GM21381 (cell line): Measurements from ENCODE around the gene APBA2.
"Not testable (repeated sequence)": the region's sequence is repeated elsewhere in the genome, so short reads cannot be mapped to it uniquely, and the experiment has no call there.

Experiments used
- ATAC-seq: cut with Tn5 transposase; IDR thresholded peaks from one replicate; pipeline ENCODE4 v1.9.1; 2021; ENCODE audit warnings: mild to moderate bottlenecking, moderate library complexity; ENCODE audit not compliant: unreplicated experiment

APBA2 gene

DNA sequence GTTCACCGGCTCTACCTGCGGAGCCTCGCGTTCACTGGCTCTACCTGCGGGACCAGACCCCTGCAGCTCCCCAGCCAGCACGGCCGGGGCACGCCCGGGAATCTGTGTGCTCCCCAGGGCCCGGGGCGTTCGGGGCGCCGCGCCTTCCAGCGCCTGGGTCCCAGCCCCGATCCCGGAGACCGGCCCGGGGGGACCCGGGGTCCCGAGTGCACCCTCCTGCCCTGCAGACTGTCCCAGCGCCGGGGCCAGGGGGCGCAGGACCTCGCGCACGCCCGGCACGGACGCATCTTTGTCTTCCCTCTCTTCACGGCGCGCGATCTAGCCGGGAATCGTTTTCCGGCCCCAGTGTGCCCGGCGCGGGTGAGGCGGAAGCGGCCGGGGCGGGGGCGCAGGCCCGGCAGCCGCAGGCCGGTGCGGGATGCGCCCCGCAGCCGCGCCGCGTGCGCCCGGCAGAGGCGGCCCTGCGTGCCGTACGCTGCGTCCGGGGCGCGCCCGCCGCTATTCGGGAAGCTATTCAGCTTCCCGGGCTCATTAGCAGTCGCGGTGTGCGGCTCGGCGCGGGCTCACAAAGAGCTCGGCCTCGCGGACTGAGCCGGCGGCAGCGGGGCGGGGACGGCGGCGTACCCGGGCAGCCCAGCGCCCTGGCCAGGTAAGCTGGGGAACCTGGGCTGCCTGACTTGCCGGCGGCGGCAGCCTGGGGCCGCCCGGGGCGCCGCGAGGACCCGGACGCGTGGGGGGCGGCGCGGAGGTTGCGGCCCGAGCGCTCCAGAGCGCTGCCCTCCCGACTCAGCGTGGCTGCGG lies at the start of gene APBA2:
APBA2 (plus strand) TSS at position 345 of the 801 bp plus-strand sequence. CDS start 167,911 bp downstream, outside the sequence.
- ATAC-seq = no peak

DNA sequence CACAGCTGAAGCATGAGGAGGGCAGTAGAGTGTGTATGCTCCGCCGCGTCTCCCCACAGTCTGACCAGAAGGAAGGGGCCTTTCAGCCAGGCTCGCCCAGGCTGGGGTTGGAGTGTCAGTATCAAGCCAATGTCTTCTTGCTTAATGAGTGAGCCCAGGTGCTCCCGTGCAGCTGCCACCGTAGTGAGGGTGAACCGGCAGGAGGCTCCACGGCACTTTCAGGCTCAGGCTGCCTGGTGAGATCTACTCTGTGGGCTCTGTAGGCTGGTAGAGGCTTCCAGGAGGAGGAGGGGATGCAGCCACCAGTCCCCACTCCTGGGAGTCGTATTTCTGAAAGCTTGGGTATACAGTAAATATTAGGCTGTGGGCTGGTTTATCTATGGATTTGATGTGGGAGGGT lies 45.5 kb upstream of the APBA2 start:
- ATAC-seq = not testable (repeated sequence)

DNA sequence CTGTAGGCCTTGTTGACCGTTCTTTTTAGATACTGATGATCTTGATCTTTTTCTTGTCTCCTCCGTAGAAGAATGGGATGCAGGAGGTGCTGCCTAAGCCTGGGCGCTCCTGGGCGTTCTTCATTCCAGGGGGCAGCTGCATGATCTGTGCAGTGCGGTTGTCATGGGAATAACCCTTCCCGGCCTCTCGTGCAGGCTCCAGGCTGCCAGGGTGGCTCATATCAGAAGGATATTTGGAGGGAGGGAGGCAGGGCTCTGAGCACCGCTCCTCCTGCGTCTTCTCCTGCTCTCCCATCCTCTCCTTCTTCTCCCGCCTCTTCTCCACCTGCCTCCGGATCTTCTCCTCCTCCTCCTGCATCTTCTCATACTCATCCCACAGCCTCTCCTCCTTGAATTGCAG lies 43.6 kb upstream of the APBA2 start:
- ATAC-seq = not testable (repeated sequence)

DNA sequence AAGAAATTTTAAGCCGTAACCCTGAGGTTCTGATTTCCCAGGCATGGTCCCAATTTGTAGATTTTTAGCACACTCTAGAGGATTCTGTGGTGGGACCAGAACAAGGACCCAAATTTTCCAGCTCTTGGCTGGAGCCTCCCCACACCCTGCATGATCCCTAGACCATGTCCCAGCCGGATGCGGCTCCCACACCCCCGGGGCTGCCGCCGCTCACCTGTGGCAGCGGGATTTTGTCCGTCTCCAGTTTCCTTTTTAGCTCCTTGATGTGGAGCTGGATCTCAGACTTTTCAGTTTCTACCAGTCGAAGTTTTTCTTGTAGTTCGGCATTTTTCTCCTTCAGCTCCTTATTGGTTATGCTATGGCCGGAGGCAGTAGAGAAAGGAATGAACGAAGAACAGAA lies 42.3 kb upstream of the APBA2 start:
- ATAC-seq = not testable (repeated sequence)

DNA sequence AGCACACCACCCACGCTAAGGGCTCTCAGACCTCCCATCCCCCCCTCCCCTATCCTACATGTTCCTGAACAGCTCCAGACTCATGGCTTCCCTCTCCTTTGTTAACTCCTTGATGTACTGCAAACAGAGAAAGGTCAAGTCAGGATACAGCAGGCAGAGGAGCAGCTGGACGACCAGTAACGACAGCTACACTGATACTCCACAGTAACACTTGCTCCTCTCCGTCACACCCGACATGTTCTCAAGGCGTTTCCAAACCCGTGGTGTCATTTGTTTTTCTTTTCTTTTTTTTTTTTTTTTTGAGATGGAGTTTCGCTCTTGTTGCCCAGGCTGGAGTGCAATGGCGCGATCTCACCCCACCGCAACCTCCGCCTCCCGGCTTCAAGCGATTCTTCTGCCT lies 41.6 kb upstream of the APBA2 start:
- ATAC-seq = not testable (repeated sequence)

DNA sequence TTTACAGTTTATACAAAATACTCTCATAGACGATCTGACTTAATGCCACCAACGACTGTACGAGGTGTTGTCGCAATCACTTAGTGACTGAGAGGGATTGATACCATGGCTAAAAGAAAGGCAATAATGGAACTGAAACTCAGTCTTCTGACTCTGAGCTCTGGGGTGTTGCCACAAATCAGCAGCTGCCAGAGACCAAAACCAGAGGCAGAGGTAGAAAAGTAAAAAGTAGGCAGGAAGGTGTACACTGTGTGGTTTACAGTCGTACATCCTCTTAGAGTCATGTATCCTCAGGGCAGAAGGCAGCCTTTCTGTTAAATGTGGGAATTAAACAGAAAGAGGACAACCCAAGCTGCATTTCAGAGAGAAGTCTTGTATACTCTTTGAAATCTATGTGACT lies 38.5 kb upstream of the APBA2 start:
- ATAC-seq = peak; percentile 84

DNA sequence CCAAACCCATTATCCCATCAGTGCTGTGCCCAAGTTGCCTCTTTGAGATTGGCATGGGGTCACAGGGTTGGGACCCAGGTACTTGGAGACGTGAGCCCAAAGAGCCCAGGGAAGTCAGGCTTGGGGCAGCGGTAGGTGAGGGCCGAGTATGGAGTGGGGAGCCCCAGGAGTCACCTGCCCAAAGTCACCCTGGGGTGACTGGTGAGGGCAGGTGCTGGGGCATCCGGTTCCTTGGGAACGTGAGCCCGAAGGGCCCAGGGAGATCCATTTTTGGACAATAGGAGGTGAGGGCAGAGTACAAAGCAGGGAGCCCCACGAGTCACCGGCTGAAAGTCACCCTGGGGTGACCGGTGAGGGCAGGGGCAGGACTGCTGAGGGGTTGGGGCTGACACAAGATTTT lies 37.8 kb upstream of the APBA2 start:
- not testable (repeated sequence) for ATAC-seq

DNA sequence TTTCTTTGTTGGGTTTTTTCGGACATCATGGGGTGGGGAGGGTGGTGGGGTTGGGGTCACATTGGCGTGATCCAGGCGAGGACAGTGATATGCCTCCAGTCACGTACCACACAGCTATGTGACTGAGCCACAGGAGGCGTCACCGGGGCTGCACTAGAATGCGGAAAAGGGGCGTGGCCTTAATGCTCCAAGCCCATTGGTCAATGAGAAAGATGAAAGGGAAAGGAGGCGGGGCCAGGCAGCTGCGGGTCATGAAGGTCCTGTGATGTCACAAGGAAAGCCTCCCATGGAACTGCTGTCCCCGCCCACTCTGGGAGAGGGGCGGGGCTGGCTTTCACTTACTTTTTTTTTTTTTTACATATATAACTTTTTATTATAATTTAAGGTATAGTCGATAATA lies 37.3 kb upstream of the APBA2 start, which contains the start of gene GOLGA6L7:
GOLGA6L7 (minus strand) TSS at position 124 of the 400 bp plus-strand sequence; CDS start at position 29, 95 bp downstream.
- ATAC-seq = not testable (repeated sequence)

DNA sequence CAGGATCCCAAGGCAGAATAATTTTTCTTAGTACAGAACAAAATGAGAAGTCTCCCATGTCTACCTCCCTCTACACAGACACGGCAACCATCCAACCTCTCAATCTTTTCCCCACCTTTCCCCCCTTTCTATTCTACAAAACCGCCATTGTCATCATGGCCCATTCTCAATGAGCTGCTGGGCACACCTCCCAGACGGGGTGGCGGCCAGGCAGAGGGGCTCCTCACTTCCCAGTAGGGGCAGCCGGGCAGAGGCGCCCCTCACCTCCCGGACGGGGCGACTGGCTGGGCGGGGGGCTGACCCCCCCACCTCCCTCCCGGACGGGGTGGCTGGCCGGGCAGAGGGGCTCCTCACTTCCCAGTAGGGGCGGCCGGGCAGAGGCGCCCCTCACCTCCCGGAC lies 36.5 kb upstream of the APBA2 start:
- ATAC-seq = not testable (repeated sequence)

DNA sequence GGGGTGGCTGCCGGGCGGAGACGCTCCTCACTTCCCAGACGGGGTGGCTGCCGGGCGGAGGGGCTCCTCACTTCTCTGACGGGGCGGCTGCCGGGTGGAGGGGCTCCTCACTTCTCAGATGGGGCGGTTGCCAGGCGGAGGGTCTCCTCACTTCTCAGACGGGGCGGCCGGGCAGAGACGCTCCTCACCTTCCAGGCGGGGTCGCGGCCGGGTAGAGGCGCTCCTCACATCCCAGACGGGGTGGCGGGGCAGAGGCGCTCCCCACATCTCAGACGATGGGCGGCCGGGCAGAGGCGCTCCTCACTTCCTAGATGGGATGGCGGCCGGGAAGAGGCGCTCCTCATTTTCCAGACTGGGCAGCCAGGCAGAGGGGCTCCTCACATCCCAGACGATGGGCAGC lies 36.0 kb upstream of the APBA2 start:
- not testable (repeated sequence) for ATAC-seq

DNA sequence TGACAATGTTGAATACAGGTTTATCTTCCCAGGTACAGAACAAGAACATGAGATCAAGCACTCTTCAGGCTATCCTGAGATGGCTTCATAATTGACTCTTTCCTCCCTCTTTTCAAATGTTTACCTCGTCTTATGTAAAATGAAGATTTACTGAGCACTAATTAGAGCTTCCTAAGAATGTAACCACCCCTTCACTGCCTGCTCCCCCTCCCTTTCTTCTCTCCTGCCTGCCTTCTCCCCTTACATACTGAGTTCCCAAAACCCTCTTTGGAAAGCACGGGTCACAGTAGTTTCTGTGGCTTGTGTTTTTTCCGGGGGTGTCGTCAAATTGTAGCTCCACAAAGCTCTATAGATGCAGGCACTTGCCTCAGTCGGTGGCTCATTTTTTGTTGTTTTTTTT lies 32.1 kb upstream of the APBA2 start:
- not testable (repeated sequence) for ATAC-seq

DNA sequence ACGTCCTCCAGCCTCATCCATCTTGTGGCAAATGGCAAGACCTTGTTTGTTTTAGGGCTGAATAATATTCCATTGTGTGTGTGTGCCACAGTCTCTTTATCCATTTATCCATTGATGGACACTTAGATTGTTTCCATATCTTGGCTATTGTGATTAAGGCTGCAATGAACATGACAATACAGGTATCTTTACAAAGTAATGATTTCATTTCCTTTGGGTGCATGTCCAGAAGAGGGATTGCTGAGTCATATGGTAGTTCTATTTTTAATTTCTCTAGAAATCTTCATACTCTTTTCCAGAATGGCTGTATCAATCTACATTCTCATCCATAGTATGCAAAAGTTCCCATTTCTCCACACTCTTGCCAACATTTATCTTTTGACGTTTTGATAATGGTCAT lies 31.2 kb upstream of the APBA2 start:
- not testable (repeated sequence) for ATAC-seq

DNA sequence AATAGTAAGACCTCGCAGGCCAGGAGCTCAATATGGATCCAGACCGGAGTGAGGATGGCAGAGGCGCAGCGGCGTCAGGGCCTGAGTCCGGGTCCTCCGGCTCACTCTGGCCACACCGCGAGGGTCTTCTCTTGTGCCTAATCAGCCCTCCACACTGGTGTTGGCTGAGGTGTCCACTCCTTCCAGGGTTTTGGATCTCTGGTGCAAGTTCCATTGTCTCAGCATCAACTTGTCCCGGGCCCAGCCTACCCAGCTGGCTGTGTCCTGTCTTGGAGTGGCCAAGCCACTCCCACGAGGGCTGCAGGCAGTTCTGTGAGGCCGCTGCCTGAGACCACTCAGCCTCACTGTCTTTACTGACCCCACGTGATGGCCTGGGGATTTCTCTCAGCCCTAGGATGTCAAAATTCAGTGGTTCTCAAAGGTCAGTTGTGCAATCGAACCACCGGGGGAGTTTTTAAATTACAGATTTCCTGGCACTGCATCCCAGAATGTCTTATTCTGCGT lies 24.7 kb upstream of the APBA2 start:
- ATAC-seq = no peak

DNA sequence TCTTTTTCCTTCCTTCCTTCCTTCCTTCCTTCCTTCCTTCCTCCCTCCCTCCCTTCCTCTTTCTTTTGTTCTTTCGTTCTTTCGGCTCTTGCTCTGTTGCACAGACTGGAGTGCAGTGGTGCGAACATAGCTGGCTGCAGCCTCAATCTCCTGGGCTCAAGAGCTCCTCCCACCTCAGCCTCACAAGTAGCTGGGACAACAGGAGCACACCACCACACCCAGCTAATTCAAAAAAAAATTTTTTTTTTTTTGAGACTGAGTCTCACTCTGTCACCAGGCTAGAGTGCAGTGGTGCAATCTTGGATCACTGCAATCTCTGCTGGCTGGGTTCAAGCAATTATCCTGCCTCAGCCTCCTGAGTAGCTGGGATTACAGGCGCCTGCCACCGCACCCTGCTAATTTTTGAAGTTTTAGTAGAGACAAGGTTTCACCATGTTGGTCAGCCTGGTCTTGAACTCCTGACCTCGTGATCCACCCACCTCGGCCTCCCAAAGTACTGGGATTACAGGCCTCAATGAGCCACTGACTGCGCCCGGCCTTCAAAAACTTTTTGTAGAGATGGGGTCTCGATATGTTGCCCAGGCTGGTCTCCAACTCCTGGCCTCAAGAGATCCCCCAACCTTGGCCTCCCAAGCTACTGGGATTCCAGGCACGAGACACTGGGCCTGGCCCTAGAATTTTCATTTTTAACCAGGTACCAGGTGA lies 24.0 kb upstream of the APBA2 start:
- not testable (repeated sequence) for ATAC-seq

DNA sequence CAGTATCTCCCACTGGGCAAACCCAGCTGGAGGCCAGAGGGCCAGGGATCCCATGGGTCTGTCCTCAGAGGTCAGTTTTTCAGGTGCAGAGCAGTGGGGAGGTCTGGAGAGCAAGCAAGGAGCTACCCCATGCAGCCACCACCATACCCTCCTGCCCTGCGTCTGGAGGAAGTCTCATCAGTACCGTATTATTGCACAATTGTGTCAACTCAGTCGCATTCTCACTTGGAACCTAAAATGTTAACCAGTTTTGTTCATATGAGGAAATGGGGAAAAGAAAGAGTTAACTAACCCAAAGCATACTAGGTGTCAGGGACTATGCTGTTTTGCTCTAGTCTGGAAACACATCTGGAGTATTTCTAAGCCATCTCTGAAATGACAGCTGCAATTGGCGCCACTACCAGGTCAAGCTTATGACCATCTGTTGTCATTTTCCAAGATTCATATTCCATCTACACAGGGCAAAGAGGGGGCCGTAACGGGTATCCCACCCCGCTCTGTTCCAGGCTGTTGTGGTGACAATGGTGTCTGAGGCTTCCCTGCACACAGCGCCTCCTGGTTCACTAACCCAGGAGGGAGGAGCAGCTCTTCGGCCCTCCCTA lies 16.9 kb upstream of the APBA2 start:
- ATAC-seq = no peak

DNA sequence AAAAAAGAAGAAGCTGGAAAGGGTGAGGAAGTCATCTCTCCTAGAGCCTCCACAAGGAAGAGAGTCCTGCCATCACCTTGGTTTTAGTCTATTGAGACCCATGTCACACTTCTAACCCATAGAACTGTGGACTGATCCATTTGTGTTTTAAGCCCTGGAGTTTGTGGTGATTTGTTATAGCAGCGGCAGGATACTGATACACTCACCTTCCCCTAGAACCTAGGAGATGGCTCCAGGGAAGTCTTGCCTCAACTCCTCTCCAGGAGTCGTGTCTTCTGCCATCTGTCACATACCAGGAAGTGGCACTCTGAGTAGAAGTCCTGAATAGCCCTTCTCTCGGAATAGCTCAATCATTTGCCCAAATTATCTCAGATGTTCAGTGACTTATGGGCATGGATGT lies 14.6 kb upstream of the APBA2 start:
- ATAC-seq = no peak

DNA sequence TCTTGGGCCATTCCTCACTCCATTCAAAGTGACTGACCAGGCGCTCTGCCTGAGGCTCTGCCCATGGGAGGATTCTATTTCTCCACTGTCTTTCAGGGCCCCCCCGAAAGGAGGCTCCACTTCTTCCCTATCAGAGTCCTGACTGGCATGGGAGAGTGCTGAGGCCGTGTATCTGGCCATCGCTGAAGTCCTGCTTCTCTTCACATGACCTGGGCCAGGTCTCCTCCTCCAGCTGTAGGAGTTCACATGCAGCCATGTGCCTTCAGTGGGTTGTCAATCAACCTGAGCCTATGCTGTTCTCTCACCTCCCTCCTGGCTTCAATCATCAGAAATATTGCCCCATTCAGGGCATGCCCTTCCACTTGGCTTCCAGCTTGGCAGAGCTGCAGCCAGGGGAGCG lies 12.8 kb upstream of the APBA2 start:
- no peak for ATAC-seq

DNA sequence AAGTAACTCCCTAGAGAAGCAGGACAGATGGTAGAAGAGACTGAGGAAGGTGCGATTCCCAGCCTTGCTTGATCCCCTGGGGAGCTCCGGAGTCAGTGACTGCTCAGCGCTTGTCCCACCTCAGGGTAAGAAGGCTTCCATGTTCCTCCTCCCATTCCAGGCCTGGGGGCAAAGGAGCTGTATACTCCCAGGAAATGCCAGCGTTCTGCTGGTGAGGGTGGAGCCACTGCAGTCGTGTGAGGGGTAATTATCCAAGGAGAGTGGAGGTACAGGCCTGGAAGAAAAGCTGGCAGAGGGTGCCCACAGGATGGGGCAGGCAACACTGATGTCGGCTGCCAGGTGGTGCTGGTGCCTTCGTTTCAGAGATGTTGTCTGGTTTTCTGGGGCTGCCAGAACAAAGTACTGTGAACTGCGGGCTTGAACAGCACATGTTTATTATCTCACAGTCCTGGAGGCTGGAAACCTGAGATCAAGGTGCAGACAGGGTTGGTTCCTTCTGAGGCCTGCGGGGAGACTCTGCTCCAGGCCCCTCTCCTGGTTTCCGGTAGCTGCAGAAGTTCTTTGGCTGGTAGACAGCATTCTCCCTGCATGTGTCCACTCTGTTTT lies 12.1 kb upstream of the APBA2 start:
- ATAC-seq = no peak

DNA sequence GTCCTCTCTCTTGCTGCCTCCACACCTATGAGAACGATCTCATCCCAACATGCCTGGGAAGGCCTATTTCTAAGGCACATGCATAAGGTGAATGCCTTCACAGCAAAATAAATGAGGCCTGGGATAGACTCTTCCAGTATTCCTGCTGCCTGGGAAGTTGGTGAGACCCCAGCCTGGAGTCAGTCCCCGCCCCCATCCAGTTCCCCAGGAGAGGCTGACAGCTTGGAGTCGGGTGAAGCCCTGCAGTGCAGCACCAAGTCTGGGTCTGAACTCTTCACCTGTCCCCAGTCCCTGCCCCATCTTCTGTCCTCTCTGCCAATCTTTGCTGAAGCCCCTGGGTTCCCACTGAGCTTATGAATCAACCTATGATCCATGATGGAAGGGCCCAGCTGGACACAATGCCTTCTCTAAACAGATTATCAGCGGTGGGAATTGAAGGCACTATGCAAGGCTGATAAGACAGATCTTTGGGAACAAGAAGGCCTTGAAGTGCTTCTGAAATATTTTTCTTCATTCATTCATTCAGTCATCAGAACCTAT lies 10.2 kb upstream of the APBA2 start:
- ATAC-seq = no peak

DNA sequence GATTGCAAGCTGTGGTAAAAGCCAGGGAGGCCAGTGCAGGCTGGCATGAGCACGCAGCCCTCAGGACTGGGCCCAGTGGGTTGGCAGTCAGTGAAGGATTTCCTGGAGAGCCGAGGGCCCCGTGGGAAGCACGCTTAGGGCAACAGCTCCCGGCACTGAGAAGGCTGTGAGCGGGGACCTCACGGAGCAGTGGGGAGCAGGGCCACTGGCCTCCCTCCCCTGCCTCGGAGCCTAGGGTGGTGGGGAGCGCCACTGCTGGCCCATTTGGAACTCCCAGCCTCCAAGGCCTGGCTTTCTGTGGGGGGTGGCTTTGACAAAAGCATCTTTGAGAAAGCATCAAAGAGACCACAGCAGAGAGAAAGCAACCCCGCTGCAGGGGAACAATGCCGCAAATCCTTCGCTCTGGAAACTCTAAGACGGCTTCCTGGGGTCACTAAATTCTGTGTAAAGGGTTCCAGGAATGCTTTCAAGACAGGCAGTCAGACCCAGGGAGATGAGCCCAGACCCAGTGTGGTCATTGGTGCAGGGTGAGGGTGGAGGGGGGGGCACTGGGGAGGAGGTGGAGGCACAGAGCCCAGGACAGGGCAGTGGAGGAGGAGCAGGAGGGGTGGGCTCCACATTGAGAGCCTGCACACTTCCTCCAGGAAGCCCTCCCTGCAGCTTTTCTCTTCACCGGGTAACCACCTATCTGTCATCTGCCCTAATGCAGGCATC lies 9.5 kb upstream of the APBA2 start:
- no peak for ATAC-seq
